Fibroblast of pulmonary artery (primary cell): Measurements from ENCODE around the gene ARID3A.
A peak's percentile ranks its signal among the peaks of the same experiment; 100 is the strongest.

ENCODE experiments used
- DNase-seq: peaks from one replicate; pipeline ENCODE4 v3.0.0-alpha.2; 2010; ENCODE audit warnings: low read depth
- H3K4me3 ChIP-seq: replicated peaks from 2 replicates; pipeline ENCODE4 v1.5.1; 2011; ENCODE audit warnings: low read depth, mild to moderate bottlenecking, control low read depth, low read length, moderate library complexity
- CTCF ChIP-seq: IDR thresholded peaks from 2 replicates; pipeline ENCODE4 v1.5.1; 2011; ENCODE audit warnings: mild to moderate bottlenecking, control low read depth, low read length, inconsistent platforms; ENCODE audit errors: missing control alignments

Gene ARID3A

GRCh38 chr19:1004803-1005664, 79.2 kb downstream of the ARID3A start:
- H3K4me3 ChIP-seq: no peak overlapping the region
- DNase-seq: no peak
- no peak for TF ChIP-seq CTCF

- TF ChIP-seq CTCF: no peak
- no peak for DNase-seq
- no peak overlapping the region for H3K4me3 ChIP-seq
These were observed 81.0 kb downstream of the ARID3A start for GRCh38 chr19:1006711-1007398.

- no peak overlapping the region for H3K4me3 ChIP-seq
- no peak for TF ChIP-seq CTCF
- no peak for DNase-seq
These were observed 81.8 kb downstream of the ARID3A start for GRCh38 chr19:1007399-1008251.

GRCh38 chr19:1008268-1009040, 82.6 kb downstream of the ARID3A start:
- H3K4me3 ChIP-seq: no peak overlapping the region
- no peak for DNase-seq
- TF ChIP-seq CTCF: no peak

GRCh38 chr19:1009041-1009980, 83.5 kb downstream of the ARID3A start:
- H3K4me3 ChIP-seq: no peak overlapping the region
- DNase-seq: peak; percentile 76
- no peak for TF ChIP-seq CTCF
